Breast epithelium (tissue), 3 donors: Measurements from ENCODE around the gene RHOH.

Experiments
- CTCF ChIP-seq, 3 donors: fragments of 450-650 bp; IDR thresholded peaks; one replicate each; pipeline ENCODE4 v1.5.1; 2016 to 2017; ENCODE audit warnings: antibody characterized with exemption in 3 of 3, mild to moderate bottlenecking in 3 of 3, moderate library complexity in 3 of 3
- POLR2A ChIP-seq: fragments of 450-650 bp; IDR thresholded peaks from one replicate; pipeline ENCODE4 v1.6.1; 2016; ENCODE audit warnings: antibody characterized with exemption, mild to moderate bottlenecking, moderate library complexity
- POLR2AphosphoS5 ChIP-seq, 3 donors: sonication (generic); formaldehyde crosslinking; IDR thresholded peaks; one replicate each; pipeline ENCODE4 v1.6.1; 2017; ENCODE audit warnings: antibody characterized with exemption in 3 of 3

GRCh38 chr4:40261231-40262076 is 64.6 kb downstream of the RHOH start:
- TF ChIP-seq POLR2A (no peak), CTCF (IDR thresholded peaks at IDR 0.05) (no peak), POLR2AphosphoS5 (IDR thresholded peaks at IDR 0.05) (no peak)
